Measurements from ENCODE around the gene NEK6.

NEK6 gene

DNA sequence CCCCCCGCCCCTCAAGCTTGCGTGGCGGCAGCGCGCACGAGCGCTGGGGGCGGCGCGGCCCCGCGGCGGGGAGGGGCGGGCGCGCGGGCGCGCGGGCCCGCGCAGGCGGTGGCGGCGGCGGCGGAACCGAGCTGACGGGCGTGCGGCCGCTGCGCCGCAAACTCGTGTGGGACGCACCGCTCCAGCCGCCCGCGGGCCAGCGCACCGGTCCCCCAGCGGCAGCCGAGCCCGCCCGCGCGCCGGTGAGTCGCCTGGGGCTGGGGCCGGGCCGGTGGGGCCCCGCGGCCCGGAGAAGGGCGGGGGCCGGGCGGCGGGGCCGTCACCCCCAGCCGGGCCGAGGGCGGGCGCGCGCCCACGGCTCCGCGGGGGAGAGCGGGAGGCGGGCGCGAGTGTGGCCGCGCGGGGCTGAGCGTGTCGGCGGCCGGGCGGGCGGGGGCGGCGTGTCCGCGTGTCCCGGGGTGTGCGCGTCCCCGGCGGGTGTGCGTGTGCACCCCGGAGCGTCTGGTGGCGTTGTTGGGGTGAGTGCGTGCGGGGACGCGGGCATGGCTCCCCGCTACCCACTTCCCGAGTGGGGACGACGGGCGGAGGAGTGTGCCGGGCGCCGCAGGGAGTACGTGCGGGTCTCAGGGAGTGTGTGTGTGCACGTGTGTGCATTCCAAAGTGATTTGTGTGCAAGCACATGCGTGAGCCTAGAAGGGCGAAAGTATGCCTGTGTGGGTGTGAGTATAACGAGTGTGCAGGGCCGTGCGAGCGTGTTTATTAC, at the start of gene NEK6:
TSS of gene NEK6 (plus strand) at position 106 of the 763 bp plus-strand sequence. CDS start 44,016 bp downstream, outside the sequence.
- peak; percentile 19 to 47 for DNase-seq

GRCh38 chr9:124208571-124208970, 49.2 kb upstream of the NEK6 start:
- no peak for DNase-seq

GRCh38 chr9:124209279-124209678, 48.5 kb upstream of the NEK6 start:
- DNase-seq, result no peak

GRCh38 chr9:124209774-124210173, 48.0 kb upstream of the NEK6 start:
- DNase-seq, result no peak

GRCh38 chr9:124210697-124211096, 47.1 kb upstream of the NEK6 start:
- peak in 1 of 2 donors; percentile 19 for DNase-seq

GRCh38 chr9:124212381-124213050, 45.2 kb upstream of the NEK6 start:
- DNase-seq, result no peak

GRCh38 chr9:124213396-124213795, 44.4 kb upstream of the NEK6 start:
- DNase-seq, result no peak

DNA sequence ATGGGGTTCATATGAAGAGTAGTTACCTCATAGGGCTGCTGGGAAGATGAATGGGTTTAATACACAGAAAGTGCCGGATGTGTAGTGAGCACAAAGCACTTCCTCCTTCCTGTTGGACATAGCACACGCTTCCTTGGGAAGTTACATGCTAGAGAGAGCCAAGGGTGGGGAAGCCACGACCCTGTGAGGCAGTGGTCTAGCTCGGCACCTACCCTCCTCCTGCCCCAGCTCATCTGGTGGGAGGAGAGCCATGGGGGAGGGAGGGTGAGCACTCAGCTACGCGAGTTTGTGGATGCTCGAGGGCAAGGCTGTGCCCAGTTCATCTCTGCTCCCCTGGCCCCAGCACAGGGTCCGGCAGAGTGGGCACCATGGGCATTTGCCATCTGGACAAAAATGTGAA, 43.6 kb upstream of the NEK6 start:
- no peak for DNase-seq

DNA sequence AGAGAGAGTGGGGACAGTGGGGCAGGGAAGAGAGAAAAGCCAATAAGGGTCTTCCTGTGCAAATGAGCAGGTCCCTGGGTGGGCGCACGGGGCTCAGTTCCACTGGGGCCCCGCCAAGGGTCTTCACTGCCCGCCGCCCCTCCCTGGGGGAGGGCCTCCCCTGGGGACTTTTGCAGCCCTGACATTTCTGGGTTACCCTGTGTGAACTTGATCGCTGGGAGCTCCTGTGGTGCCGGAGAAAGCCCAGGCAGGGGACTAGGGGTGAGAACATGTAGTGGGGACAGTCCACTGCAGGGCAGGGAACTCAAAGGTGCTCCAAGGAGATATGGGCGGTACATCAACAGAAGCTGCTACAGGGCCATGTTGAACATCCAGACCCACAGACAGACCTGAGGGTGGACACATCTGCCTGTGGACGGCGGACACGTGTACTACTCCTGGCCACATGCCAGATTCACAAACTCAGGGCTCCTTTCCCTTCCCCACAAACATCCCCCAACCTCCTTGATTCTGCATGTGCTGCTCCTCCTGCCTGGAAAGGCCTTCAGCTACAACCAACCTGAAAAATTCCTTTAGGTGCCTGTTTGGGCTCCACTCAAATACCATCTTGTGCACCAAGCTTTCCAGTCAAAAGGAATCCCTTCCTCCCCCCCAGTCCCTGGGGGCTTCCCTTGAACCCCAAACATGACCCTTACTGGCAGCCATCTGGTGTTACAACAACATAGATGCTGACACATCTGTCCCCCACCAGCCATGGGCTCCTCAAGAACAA, 43.0 kb upstream of the NEK6 start:
- DNase-seq, result no peak

DNA sequence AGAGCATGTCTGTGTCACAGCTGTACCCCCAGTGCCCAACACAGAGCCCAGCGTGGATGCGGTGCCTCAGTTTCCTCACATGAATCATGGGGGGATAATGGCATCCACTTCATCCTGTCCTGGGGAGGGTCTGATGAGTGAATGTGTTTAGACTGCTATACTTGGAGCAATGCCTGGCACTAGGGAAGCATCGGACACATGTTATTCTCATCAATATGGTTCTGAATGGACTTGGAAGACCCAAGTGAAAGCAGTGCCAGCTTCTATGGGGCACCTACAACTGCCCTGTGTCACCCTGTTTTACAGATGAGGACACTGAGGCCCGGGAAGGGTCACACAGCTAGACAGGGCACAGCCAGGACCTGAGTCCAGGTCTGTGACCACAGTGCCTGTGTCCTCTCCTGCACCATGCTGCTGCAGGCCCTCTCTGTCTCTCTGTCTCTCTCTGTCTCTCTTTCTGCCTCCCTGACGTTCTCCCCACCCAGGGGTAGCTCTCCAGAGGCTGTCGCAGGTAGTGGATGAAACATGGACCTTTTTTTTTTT, 42.3 kb upstream of the NEK6 start:
- no peak for DNase-seq

DNA sequence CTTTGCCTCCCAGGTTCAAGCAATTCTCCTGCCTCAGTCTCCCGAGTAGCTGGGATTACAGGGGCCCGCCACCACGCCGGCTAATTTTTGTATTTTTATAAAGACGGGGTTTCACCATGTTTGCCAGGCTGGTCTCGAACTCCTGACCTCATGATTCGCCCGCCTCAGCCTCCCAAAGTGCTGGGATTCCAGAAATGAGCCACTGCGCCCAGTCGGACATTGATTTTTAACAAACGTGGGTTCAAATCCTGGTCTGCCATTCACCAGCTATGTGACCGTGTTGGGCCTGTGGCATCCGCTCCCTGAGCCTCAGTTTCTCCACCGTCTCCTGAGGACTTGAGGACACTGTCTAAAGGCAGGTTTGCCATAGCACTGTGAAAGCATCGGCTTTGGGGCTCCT, 41.8 kb upstream of the NEK6 start:
- DNase-seq, result no peak

DNA sequence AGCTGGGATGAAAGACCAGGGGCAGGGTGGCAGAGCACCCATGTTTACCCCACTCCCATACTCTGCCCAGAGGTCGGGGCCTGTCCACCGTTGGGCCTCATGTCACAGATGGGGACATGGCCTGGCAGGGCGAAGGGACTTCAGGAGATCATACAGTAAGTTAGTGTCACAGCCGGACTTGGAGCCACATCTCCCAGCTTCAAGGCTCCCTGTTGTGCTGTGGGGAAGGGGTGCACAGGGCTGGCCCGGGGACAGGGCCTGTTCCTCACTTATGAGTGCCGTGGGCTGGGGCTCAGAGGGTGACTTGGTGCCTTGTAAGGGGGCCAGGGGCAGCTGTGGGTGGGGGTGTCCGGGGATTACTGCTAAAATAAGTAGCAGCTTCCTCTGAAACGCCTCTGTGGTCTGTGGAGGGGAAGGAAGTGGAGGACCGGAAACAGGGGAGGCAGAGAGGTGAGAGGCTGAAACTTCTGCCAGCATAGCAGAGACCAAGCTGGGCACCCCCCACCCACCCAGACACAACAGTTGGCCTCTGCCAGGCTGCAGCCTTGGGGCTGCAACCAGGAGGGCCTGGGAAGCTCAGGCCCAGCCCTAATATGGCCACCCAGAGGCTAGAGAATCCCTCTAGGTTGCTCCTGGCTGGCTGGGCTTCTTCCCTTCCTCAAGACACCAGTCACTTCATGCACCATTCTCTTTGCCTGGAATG, 41.1 kb upstream of the NEK6 start:
- DNase-seq, result peak; percentile 20 to 56

- no peak for DNase-seq
Observed at GRCh38 chr9:124217836-124218437, 39.8 kb upstream of the NEK6 start.

GRCh38 chr9:124218438-124218982, 39.2 kb upstream of the NEK6 start:
- DNase-seq, result no peak

GRCh38 chr9:124218987-124219461, 38.7 kb upstream of the NEK6 start:
- DNase-seq, result no peak

DNA sequence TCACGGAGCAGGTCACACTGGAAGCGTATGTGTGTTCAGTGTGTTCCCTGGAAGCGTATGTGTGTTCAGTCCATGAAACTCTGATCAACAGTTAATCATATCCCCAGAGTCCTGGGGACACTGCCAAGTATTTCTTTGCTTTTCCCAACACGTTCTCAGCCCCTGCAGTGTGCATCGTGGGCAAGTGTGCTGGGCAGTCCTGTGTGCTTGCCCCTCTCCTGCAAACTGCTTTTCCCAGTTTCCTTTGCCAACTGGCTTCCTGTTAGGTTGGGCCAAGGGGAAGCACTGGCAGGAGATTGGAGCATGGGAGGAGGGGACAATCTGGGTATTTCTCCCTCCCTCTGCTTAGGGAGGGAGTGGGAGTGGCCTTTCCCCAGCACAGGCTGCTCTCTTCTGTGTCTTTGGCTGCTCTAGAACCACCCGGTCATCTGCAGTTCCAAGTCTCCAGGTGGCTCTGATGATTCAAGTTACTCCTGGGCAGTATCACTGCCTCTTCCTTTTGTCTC, 36.8 kb upstream of the NEK6 start:
- DNase-seq, result no peak

GRCh38 chr9:124221676-124222075, 36.1 kb upstream of the NEK6 start:
- DNase-seq, result no peak

DNA sequence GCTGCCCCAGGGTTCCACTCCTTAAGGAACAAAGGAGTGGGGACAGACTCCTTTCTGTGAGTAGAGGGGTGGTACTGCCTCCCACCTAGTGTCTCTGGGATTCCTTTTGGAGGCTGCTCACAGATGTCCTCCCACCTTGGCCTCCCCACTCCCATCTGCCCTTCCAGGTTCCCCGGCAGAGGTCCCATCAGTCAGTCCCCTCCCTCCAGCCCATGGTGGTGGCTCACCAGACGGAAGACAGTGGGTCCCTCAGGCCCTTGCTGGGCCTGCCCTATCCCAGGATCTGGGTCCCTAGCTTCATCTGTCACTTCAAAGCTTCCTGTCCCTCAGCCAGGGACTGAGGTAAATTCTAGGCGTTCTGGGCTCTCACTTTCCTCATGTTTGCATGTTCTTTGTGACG, 35.6 kb upstream of the NEK6 start:
- no peak for DNase-seq

GRCh38 chr9:124222918-124223720, 34.6 kb upstream of the NEK6 start:
- DNase-seq, result no peak

DNA sequence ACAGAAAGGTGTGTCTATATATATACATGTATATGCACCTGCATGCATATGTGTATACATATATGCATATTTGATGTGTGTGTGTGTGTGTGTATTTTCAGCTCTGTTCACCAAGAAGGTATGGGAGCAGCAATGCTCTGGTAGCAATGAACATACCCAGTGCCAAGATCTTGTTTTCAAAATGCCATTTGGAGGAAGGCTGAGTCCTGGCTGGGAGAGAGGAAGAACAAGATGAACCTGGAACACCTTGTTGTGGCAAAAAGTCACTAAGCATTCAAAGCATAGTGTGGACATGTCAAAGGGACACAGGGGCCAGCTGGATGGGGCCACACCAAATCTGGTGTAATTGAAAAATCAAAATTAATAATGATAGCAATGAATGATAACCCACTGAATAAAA, 31.8 kb upstream of the NEK6 start:
- DNase-seq, result no peak

DNA sequence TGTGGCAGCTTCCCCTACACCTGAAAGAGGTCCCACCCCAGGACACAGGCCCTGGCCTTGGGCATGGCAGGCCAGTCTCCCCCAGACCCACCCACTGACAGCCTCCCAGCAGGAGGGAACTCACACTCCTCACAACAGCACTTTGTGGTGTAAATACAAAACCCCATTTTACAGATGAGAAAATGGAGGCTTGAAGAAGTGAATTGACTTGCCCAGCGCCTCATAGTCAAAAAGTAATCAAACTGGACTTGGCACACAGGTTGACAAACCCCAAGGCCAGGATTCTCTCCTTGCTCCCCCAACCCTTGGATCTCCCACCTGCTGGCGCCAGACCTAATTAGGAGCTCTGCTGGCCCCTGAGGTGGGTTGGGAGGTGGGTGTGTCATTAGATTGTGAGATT, 29.2 kb upstream of the NEK6 start:
- no peak for DNase-seq

Data from activated CD4-positive, alpha-beta T cell treated with anti-CD3 and anti-CD28 coated beads for 4 hours (primary cell).